Measurements from ENCODE around the gene PEX14.

DNA sequence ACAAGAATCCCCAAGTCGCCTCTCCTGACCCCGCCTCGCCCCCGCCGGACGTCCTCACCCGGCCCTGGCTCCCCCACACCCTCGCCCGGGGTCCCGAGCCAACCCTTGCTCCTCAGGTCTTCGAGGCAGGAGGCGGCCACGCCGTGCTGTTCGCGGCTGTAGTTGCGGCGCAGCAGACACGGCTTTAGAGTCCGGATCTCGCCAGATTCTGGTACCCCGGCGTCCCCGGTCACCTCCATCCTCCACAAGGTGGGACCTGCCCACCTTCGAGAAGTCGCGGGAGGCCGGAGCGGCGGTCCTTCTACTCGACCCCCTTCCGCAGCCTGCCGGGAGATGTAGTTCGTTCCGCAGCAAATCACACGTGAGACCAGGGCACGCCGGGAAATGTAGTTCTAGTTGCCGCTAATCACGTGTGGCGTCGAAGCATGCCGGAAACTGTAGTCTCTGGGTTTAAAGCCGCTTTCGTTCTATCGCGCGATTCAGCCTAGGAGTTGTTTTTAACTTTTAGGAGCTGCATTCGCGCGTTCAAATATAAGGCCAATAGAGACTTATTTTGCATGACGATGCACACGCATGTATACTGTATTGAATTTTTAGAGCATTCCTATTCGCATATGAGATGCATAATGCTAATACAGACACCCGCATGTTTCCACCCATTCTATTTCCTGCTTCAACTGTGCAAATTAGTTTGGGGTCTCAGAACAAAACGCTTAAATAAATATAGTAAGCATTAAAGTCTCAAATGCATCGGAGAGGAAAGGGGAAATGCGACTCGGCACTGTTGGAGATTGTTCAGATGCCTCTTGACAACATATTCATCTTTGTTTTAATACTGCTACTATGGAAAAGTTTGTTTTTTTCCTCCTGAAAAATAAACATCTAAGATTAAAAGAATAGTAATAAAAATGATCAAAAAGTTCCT, 2.3 kb upstream of the PEX14 start, which contains the start of gene DFFA:
- TF ChIP-seq, protein P1, sequence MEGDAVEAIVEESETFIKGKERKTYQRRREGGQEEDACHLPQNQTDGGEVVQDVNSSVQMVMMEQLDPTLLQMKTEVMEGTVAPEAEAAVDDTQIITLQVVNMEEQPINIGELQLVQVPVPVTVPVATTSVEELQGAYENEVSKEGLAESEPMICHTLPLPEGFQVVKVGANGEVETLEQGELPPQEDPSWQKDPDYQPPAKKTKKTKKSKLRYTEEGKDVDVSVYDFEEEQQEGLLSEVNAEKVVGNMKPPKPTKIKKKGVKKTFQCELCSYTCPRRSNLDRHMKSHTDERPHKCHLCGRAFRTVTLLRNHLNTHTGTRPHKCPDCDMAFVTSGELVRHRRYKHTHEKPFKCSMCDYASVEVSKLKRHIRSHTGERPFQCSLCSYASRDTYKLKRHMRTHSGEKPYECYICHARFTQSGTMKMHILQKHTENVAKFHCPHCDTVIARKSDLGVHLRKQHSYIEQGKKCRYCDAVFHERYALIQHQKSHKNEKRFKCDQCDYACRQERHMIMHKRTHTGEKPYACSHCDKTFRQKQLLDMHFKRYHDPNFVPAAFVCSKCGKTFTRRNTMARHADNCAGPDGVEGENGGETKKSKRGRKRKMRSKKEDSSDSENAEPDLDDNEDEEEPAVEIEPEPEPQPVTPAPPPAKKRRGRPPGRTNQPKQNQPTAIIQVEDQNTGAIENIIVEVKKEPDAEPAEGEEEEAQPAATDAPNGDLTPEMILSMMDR (IDR thresholded peaks at IDR 0.05): no peak
- TF ChIP-seq EP300 (IDR thresholded peaks at IDR 0.05) (no peak), POLR2A (IDR thresholded peaks at IDR 0.05) (no peak)
